GM21717 (cell line): ENCODE data around the gene SBF2.

Experiments
- ATAC-seq: cut with Tn5 transposase; IDR thresholded peaks from one replicate; pipeline ENCODE4 v1.9.1; 2021; ENCODE audit warnings: mild to moderate bottlenecking, moderate library complexity; ENCODE audit not compliant: unreplicated experiment

The SBF2 gene

GRCh38 chr11:9827708-9828107 is 466.3 kb downstream of the SBF2 start:
- no peak for ATAC-seq

DNA sequence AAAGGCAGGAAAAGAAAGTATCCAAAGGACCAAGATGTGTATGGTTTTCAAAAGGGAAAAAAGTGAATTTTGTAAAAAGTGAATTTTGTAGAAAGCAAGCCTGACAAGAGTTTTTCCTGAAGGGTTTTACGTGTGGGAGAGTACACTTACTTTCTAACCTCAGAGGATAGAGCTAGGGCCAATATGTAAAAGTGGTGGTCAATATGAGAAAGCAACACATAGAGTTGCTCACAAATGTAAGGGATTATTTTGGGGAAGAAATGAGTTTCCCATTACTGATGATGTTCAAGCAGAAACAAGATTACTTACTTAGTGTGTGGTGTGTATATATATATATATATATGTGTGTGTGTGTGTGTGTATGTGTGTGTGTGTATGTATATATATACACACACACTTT is 467.6 kb downstream of the SBF2 start:
- ATAC-seq: no peak

DNA sequence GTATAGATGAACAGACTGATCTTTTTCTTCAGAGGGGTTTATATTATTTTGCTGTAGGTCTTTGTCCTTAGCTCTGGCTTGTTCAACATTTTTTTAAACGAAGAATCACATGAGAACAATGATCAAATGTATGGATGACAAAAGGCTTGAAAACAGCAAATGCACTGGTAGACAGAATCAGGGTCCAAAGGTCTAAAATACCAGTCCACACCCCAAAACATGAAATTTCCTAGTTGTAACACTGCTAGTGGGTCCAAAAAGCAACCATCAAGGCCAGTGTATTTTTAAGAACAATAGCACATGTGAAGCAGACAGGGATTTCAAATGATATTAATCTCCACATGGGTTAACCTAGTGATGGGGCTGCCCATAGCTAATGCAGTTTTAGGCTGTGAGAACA is 468.1 kb downstream of the SBF2 start:
- ATAC-seq: no peak

DNA sequence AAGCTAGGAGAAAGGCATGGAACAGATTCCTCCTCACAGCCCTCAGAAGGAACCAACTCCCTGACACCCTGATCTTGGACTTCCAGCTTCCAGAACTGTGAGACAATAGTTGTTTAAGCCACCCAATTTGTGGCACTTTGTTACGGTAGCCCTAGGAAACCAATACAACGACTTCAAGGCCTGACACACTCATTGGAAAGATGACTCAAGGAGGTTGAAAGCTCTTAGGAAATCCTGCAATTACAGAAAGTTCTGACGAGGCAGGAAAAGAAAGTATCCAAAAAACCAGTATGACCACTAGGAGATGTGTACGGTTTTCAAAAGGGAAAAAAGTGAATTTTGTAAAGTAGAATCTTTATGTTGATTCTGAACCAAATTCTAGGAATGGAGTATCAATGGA is 468.7 kb downstream of the SBF2 start:
- no peak for ATAC-seq

DNA sequence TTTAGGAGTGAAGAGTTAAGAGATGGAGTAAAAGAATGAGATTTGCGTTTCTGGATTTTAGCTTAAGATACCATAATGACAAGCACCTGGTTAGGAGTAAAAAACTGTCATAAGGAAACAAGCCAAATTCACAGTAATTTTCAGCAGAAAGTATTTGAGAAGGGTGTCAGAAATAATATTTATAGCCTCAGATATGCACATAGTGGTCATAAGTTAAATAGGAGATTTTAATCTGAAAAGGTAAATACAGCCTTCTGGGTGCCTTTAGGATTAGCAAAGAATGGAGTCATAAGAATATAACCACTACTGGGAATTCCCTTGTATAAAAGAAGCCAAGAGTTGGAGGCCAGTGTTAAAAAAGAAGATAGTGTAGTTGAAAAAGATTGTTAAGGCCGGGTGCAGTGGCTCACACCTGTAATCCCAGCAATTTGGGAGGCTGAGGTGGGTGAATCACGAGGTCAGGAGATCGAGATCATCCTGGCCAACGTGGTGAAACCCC is 470.1 kb downstream of the SBF2 start:
- no peak for ATAC-seq

DNA sequence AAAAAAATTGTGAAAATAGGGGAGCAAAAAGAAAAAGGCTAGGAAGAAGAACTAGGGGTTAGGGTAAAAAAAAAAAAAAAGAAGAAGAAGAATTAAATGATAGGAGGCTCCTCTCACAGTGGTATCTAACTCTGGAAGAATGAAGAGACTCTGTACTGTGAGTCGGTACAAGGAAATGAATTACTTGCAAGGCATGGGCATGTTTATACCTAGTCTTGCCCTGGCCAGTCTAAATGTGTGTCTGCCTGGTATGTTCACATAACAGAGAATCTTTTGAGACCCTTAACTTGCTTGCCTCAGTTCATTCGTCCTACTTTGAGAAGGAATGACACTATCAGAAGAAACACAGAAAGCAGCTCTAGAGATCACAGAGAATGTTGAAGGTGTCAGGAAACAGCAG is 470.6 kb downstream of the SBF2 start:
- ATAC-seq: no peak

DNA sequence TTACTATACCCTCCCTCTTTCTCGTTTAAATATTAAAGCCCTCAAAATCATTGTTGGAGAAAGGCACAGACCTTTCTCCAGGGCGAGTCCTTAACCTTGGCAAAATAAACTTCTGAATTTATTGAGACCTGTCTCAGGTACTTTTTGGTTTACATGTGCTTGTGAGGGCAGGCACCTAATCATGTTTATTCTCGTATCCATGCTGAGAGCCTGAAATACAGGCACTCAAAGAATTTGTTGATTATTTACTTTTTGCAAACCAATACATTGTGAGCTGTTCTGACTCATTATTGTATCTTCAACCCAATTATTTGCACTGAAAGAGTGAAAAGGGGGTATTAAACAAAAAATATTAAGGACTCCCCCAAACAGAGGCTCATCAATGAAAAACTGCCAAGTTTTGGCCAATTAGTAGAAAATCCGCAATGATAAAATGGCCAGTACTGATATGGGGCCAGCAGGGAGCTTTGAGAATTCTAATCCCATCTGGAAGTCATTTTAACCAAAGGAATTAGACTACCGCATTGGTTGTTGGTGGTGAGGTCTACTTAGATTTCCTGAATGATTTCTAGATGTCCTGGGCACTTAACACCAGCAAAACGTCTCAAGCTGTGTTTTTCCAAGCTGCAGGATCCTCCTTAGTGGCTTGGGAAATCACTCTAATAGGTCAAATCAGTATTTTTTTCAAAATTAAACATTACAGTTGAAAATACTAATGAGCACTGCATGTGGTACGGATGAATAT is 472.8 kb downstream of the SBF2 start:
- ATAC-seq: no peak

DNA sequence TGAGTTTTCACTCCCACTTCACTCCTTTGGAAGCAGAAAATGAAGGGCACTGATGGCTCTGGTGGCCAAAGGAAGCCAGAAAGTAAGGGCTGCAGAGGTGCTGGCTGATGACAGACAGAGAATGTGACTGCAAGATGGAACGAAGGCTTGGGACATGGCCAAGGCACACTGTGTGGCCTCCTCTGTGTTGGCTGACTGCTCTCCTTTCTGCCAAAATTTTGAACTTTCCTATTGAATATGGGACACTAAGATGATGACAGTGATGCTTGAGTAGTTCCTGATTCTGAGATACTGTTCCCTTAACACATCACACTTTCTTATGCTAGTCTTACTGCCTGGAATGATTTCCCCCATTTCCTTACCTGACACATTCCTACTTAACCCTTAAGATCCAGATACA is 473.8 kb downstream of the SBF2 start:
- no peak for ATAC-seq

- ATAC-seq: no peak
Observed at GRCh38 chr11:9817191-9817590, 476.8 kb downstream of the SBF2 start.

- no peak for ATAC-seq
Observed at GRCh38 chr11:9815486-9816136, 478.4 kb downstream of the SBF2 start.

DNA sequence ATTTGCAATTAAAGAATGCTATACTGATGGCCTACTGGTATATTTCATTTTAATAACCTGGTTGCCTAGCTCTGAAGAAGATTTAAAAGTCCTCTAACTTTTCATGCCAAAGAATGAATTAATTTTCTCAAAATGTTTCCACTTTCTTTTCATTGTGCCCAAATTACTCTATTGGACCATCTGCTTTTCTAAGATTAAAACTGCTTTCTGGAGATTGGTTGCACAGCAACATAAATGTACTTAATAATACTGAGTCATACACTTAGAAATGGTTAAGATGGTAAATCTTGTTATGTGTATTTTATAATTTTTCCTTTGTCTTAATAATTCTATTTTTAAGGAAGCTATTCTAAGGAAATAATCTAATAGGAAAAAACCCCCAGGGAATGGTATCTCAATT is 479.9 kb downstream of the SBF2 start:
- no peak for ATAC-seq

DNA sequence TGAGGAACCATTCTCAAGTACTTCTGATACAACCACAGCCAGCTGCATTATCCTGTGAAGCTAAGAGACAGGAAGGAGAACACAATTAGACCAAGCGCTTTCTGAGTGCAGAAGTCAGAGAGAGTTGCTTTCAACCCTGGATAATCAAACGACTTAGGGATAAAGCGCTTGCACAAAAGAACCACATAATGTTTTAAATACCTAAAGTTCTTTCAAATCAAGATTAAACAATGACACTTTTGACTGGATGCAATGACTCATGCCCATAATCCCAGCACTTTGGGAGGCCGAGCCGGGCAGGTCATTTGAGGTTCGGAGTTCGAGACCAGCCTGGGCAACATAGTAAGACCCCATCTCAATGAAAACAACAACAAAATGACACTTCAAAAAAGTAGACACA is 485.1 kb downstream of the SBF2 start:
- ATAC-seq: no peak

- ATAC-seq: no peak
Observed at GRCh38 chr11:9806946-9807687, 486.9 kb downstream of the SBF2 start.

DNA sequence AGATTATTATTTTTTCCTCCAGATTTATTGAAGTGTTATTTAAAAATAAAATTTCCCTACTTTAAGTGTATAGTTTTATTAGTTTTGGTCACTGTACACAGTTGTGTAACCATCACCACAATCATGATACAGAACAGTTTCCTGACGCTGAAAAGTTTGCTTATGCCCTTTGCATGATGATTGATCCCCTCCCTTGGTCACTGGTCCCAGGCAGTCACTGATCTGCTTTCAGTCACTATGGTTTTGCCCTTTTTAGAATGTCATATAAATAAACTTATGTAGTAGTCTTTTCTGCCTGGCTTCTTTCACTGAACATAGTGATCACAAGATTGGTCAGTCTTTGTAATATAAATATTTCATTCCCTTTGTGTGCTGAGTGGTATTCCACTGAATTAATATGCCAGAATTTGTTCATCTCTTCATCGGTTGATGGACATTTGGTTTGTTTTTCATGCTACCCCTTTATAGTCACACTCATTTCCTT is 489.6 kb downstream of the SBF2 start:
- ATAC-seq: no peak

- ATAC-seq: no peak
Observed at GRCh38 chr11:9803685-9804418, 490.2 kb downstream of the SBF2 start.

GRCh38 chr11:9802291-9802861 is 491.6 kb downstream of the SBF2 start:
- ATAC-seq: no peak

- no peak for ATAC-seq
Observed at GRCh38 chr11:9799886-9800285, 494.1 kb downstream of the SBF2 start.

DNA sequence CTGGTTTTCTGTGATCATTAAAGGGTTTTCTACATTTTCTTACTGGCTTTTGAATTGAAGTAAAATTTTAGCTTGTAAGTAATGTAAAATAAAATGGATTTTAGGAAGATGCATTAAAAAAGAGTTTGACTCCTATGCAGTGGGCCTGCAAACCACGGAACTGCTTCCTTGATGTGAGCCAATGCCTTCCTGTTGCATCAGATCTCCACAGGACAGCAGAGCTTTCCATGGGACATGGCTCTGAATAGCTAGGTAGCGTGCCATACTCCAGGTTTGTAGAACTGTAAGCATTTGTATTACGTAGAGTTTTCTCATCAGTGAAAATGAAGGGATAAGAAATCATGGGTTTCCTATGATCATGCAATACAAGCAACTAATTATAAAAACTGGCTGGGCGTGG is 496.7 kb downstream of the SBF2 start:
- ATAC-seq: no peak

DNA sequence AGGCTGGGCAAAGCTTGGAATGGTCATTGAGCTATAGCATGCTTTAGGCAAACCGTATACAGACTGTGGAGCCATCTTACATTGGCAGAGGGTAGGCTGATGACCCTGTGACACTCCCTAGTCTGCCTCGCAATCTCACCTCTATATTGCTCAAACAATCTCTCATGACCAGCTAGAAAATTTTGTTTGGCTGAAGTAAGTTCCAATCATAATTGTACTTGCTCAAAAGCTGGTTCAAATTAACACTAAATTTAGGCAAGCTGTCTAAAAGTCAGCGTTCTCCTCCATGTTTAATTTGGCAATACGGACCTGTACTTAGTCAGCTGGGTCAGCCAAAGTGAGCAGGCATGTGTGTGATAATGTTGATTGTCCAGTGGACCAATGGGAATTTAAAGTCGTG is 497.2 kb downstream of the SBF2 start:
- no peak for ATAC-seq

DNA sequence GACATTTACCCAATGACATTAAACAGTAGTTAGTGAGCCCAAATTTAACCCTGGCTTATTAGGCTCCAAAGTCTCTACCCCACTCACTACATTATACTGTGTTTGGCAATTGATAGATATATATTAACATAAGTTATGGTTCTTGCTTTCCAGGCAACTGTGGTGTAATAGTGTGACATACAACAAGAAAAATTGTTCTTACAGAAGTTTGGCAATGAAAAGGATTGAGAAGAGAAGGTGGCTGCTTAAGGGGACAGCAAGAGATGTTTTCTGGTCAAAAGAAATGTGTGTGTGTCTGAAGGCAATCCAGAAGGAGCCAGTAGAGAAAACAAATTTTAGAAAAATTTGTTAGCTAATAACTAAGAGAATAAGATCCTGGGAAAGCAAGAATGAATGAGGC is 497.8 kb downstream of the SBF2 start:
- no peak for ATAC-seq

- ATAC-seq: no peak
Observed at GRCh38 chr11:9790703-9791102, 503.3 kb downstream of the SBF2 start.
